ENCODE results near the gene PIK3C2G.

Gene PIK3C2G

GRCh38 chr12:18578191-18578590 lies 316.9 kb downstream of the PIK3C2G start:
- DNase-seq: no peak

- no peak for DNase-seq
These were observed 319.0 kb downstream of the PIK3C2G start for GRCh38 chr12:18580291-18580690.

GRCh38 chr12:18580706-18581105 lies 319.4 kb downstream of the PIK3C2G start:
- DNase-seq: no peak

GRCh38 chr12:18581232-18581962 lies 320.1 kb downstream of the PIK3C2G start:
- no peak for DNase-seq

GRCh38 chr12:18583655-18584054 lies 322.3 kb downstream of the PIK3C2G start:
- no peak for DNase-seq

GRCh38 chr12:18586581-18586980 lies 325.3 kb downstream of the PIK3C2G start:
- DNase-seq: no peak

GRCh38 chr12:18589316-18589715 lies 328.0 kb downstream of the PIK3C2G start:
- no peak for DNase-seq

- no peak for DNase-seq
These were observed 330.2 kb downstream of the PIK3C2G start for GRCh38 chr12:18591473-18591872.

GRCh38 chr12:18595412-18595811 lies 334.1 kb downstream of the PIK3C2G start:
- no peak for DNase-seq

GRCh38 chr12:18601962-18602361 lies 340.6 kb downstream of the PIK3C2G start:
- DNase-seq: no peak

- DNase-seq: no peak
These were observed 351.7 kb downstream of the PIK3C2G start for GRCh38 chr12:18612971-18613370.

GRCh38 chr12:18620986-18621385 lies 359.7 kb downstream of the PIK3C2G start:
- no peak for DNase-seq

- DNase-seq: no peak
These were observed 368.1 kb downstream of the PIK3C2G start for GRCh38 chr12:18629445-18629844.

GRCh38 chr12:18629916-18630315 lies 368.6 kb downstream of the PIK3C2G start:
- DNase-seq: no peak

- no peak for DNase-seq
These were observed 370.0 kb downstream of the PIK3C2G start for GRCh38 chr12:18631339-18631738.

GRCh38 chr12:18632848-18633247 lies 371.5 kb downstream of the PIK3C2G start:
- DNase-seq: no peak

- no peak for DNase-seq
These were observed 373.1 kb downstream of the PIK3C2G start for GRCh38 chr12:18634382-18634781.

GRCh38 chr12:18640321-18640955 lies 379.1 kb downstream of the PIK3C2G start:
- DNase-seq: no peak

- DNase-seq: no peak
These were observed 382.4 kb downstream of the PIK3C2G start for GRCh38 chr12:18643681-18644080.

- no peak for DNase-seq
These were observed 383.2 kb downstream of the PIK3C2G start for GRCh38 chr12:18644564-18644963.

GRCh38 chr12:18646286-18646890 lies 385.1 kb downstream of the PIK3C2G start:
- no peak for DNase-seq

- DNase-seq: no peak
These were observed 390.2 kb downstream of the PIK3C2G start for GRCh38 chr12:18651525-18651924.

- no peak for DNase-seq
These were observed 391.3 kb downstream of the PIK3C2G start for GRCh38 chr12:18652596-18652995.

GRCh38 chr12:18653465-18653864 lies 392.1 kb downstream of the PIK3C2G start:
- DNase-seq: no peak

Data from activated CD4-positive, alpha-beta T cell treated with anti-CD3 and anti-CD28 coated beads, Interleukin-2, amount 50 U/mL, for 48 hours (primary cell).